Heart left ventricle (tissue), 16 donors: ENCODE data around the gene ARFGAP1. TPM values are rescaled to one million over a fixed set of nuclear protein-coding genes. Genes with fewer than 3 reads are reported as not detected.

ENCODE experiments used
- ATAC-seq, 4 donors: fragments of 200-7000 bp; cut with Tn5 transposase; one replicate each; pipeline ENCODE4 v1.9.1; 2020 to 2022; ENCODE audit warnings: moderate library complexity in 4 of 4, mild to moderate bottlenecking in 3 of 4, moderate number of reproducible peaks in 1 of 4
- DNase-seq, 5 donors: peaks; one replicate each; pipeline ENCODE4 v3.0.0-alpha.2; 2020
- H3K27ac ChIP-seq, 12 donors: fragments of 200-600 bp; sonication (generic) in 4 of 12; one replicate each; pipeline versions ENCODE4 v1.5.0 to v1.8.0; 2016 to 2022; ENCODE audit warnings: mild to moderate bottlenecking in 2 of 12
- H3K27me3 ChIP-seq, 9 donors: fragments of 200-600 bp; sonication (generic) in 2 of 9; one replicate each; pipeline versions ENCODE4 v1.5.1 to v1.8.0; 2016 to 2022; ENCODE audit warnings: mild to moderate bottlenecking in 3 of 9
- H3K36me3 ChIP-seq, 9 donors: fragments of 200-600 bp; sonication (generic) in 2 of 9; one replicate each; pipeline versions ENCODE4 v1.5.0 to v1.8.0; 2018 to 2022; ENCODE audit warnings: mild to moderate bottlenecking in 2 of 9
- H3K4me1 ChIP-seq, 12 donors: fragments of 200-600 bp; sonication (generic) in 4 of 12; one replicate each; pipeline versions ENCODE4 v1.5.0 to v1.8.0; 2016 to 2022; ENCODE audit warnings: mild to moderate bottlenecking in 3 of 12
- H3K4me3 ChIP-seq, 12 donors: fragments of 200-600 bp; sonication (generic) in 4 of 12; one replicate each; pipeline versions ENCODE4 v1.5.0 to v1.8.0; 2017 to 2022; ENCODE audit warnings: mild to moderate bottlenecking in 9 of 12, moderate library complexity in 4 of 12
- H3K9me3 ChIP-seq, 12 donors: fragments of 200-600 bp; sonication (generic) in 4 of 12; one replicate each; pipeline versions ENCODE4 v1.5.0 to v1.8.0; 2016 to 2022; ENCODE audit warnings: mild to moderate bottlenecking in 1 of 12
- CTCF ChIP-seq, 12 donors: fragments of 200-600 bp; sonication (generic) in 4 of 12; IDR thresholded peaks; one replicate each; pipeline versions ENCODE4 v1.5.0 to v1.8.0; 2018 to 2022; ENCODE audit warnings: antibody characterized with exemption in 12 of 12, mild to moderate bottlenecking in 5 of 12
- POLR2A ChIP-seq, 2 donors: fragments of 450-650 bp; IDR thresholded peaks; one replicate each; pipeline ENCODE4 v1.6.1; 2017; ENCODE audit warnings: antibody characterized with exemption in 2 of 2, mild to moderate bottlenecking in 2 of 2, moderate library complexity in 2 of 2
- WGBS, 4 donors: extraction: QIAGEN DNeasy Blood & Tissue Kit in 2 of 4; methylation state at CpG; one replicate each; pipeline versions ENCODE4 v1.1.5 to v1.1.7; 2013 to 2018; 5-methylcytosine and 5-hydroxymethylcytosine counted together
- intact Hi-C, 10 donors: fragments of 100-400 bp; cut with DNase I; formaldehyde crosslinking; loops; one replicate each; pipeline versions ENCODE4 v1.11.1 to v1.14.2; 2022
- polyA plus RNA-seq, 2 donors: library from polyadenylated mRNA; stranded (reverse); fragments of 200-250 nt; gene quantifications; one replicate each; pipeline ENCODE4 v1.2.3, GENCODE V29; 2013
- total RNA-seq, 9 donors: library from RNA; depleted of rRNA in 2 of 9; stranded (reverse); fragments of >200 nt in 2 of 9; fragmentation: NEBNext Ultra II Directional in 3 of 9; extraction: Animal tissue kit (Norgen Biotek cat#: 25700) in 3 of 9; gene quantifications; one replicate each; pipeline versions ENCODE4 v1.1.0 to v1.2.4, GENCODE V29; 2016 to 2023
- donor health status: ischemic (EF 13 %, LVEDD 7.1; RV severe dilation, severe dysfunction).
- donor health status: healthy with polysubstance abuse.
- donor health status: DM: no; HTN: yes; CAD: no.
- donor health status: DM: no; HTN: no; CAD: no.
- donor health status: ischemic (EF 25% LVEDD 6.9; RV normal size, moderate dysfunction).
- donor health status: ischemic (EF 25% LVEDD 5.7; RV mildly dilated, moderate dysfunction).
- donor health status: healthy.
- donor health status: DM: yes; HTN: yes; CAD: no.
- donor health status: ischemic (EF 35%, LVEDD 5.7; RV mildly dilated, moderate dysfunction).
- donor health status: nonischemic (EF 11% LVEDD 7.7; RV severe dilation, severe dysfunction).
- donor health status: DM: yes; HTN: yes; CAD: no.
- donor health status: PGD.
- donor health status: ischemic (EF 29% LVEDD 5.4; RV normal size, mild dysfunction).
- donor health status: nonischemic (EF 23%, LVEDD 6.1; RV moderate dilation, normal function).

ARFGAP1 gene
- total and polyA plus RNA-seq, 11 donors: 14.3 to 51.6 (median 29.5) TPM

DNA sequence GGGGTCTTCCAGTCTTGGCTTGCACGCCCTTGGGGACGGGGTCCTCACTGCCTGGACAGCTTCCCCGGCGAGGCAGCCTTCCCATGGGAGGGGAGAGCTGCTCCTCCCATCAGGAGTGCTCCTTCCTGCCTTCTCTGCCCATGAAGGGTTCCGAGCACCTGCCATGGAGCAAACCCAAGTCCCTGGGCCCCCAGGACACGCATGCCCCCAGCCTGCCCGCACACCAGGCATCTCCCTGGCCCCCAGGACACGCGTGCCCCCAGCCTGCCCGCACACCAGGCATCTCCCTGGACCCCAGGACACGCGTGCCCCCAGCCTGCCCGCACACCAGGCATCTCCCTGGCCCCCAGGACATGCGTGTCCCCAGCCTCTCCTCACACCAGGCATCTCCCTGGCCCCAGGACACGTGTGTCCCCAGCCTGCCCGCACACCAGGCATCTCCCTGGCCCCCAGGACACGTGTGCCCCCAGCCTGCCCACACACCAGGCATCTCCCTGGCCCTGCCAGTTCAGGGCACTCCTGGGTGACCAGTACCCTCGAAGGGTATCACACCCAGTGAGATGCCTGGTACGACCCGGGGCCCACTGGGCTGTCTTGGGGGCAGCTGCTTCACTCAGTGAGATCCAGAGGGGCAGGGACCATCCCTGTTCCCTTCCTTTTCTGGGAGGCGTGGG lies 42.1 kb downstream of the ARFGAP1 start:
- no peak overlapping the region for H3K4me3 ChIP-seq
- ATAC-seq (no peak), DNase-seq (peak in 2 of 5 donors; percentile 21 to 56)
- 82 to 90% (median 84%) methylated on average over 15 to 21 of the region's 21 CpGs for WGBS, 4 donors
- peaks cover 0 to 7% (median 0%) of the 10 kb centered on the region in 12 donors for H3K4me1 ChIP-seq
- no peak overlapping the region for H3K27ac ChIP-seq
- intact Hi-C loops: no loop called here
- H3K36me3 ChIP-seq: no peaks in the 10 kb centered on the region
- H3K9me3 ChIP-seq: no peaks in the 10 kb centered on the region
- TF ChIP-seq POLR2A (IDR thresholded peaks at IDR 0.05): no peak
- no peak for TF ChIP-seq CTCF (IDR thresholded peaks at IDR 0.05)
- peaks cover 0 to 19% (median 0%) of the 10 kb centered on the region in 9 donors for H3K27me3 ChIP-seq

GRCh38 chr20:63315240-63315689 lies 42.7 kb downstream of the ARFGAP1 start:
- peak in 3 of 5 donors; percentile 17 to 64 (median 25) for DNase-seq
- TF ChIP-seq POLR2A (IDR thresholded peaks at IDR 0.05) (no peak), CTCF (IDR thresholded peaks at IDR 0.05) (no peak)
- 51 to 64% (median 57%) methylated on average over 12 to 15 of the region's 15 CpGs for WGBS, 4 donors
- no peak for ATAC-seq
- Histone ChIP-seq H3K27me3 (peaks cover 0 to 22% (median 0%) of the 10 kb centered on the region in 9 donors), H3K36me3 (no peaks in the 10 kb centered on the region), H3K27ac (no peak overlapping the region), H3K9me3 (no peaks in the 10 kb centered on the region), H3K4me3 (no peak overlapping the region), H3K4me1 (peaks cover 0 to 7% (median 0%) of the 10 kb centered on the region in 12 donors)
- intact Hi-C loops: no loop called here

DNA sequence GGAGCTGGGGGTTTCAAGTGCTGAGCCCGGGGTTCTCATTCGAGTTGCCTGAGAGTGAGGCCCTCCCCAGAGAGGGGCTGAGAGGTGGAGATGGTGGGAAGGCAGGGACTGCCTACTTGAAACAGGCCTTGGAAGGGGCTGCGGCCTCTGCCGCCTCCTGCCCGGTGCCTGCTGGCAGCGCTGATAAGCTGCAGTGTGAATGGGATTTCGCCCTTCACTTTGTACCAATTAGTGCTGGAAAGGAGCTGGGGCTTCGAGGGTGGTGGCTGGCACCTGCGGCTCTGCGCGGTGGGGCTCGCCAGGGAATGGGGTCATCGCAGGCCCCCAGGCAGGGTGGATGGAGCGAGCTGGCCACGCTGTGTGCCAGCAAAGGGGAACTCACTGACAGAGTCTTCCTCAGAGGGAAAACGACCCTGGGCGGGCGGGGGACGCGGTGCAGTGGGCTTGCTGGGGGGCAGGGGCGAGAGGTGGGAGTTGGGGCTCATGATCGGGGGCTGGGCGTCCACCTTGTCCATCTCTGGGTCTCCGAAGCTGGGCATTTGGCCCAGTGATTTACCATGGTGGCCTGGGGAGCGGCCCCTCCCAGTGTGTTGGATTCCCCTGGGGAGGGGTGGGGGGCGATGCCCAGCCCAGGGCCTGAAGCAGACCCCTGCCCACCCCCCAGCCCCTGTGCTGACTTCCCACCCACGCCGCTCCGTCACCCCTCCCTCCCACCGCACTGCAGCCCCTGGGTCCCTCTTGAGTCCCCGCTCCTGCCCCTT lies 43.3 kb downstream of the ARFGAP1 start:
- ATAC-seq: no peak

More for the DNA sequence above, 43.3 kb downstream of the ARFGAP1 start:
- no peak overlapping the region for H3K4me3 ChIP-seq
- DNase-seq: peak in 3 of 5 donors; percentile 20 to 60 (median 24)
- H3K27me3 ChIP-seq: peaks cover 0 to 23% (median 0%) of the 10 kb centered on the region in 9 donors
- intact Hi-C loops: no loop called here
- H3K4me1 ChIP-seq: peaks cover 0 to 7% (median 0%) of the 10 kb centered on the region in 12 donors
- no peak overlapping the region for H3K27ac ChIP-seq
- no peaks in the 10 kb centered on the region for H3K9me3 ChIP-seq
- TF ChIP-seq CTCF (IDR thresholded peaks at IDR 0.05) (no peak), POLR2A (IDR thresholded peaks at IDR 0.05) (no peak)
- no peaks in the 10 kb centered on the region for H3K36me3 ChIP-seq
- WGBS, 4 donors: 75 to 80% (median 77%) methylated on average over 29 to 31 of the region's 31 CpGs
